Gastroesophageal sphincter (tissue), 3 donors: Measurements from ENCODE around the gene KDM6A.

Source experiments
- CTCF ChIP-seq, 4 experiments: fragments of 200-600 bp in 2 of 4; fragments of 450-650 bp in 2 of 4; sonication (generic) in 1 of 4; IDR thresholded peaks; one replicate each; pipeline ENCODE4 v1.5.1; 2017 to 2019; ENCODE audit warnings: antibody characterized with exemption in 4 of 4, mild to moderate bottlenecking in 2 of 4, moderate library complexity in 2 of 4
- EP300 ChIP-seq: sonication (generic); formaldehyde crosslinking; IDR thresholded peaks from one replicate; pipeline ENCODE4 v1.6.1; 2017; ENCODE audit warnings: antibody characterized with exemption, mild to moderate bottlenecking
- POLR2AphosphoS5 ChIP-seq: sonication (generic); formaldehyde crosslinking; IDR thresholded peaks from one replicate; pipeline ENCODE4 v1.6.1; 2017; ENCODE audit warnings: antibody characterized with exemption

- TF ChIP-seq EP300 (no peak), CTCF (IDR thresholded peaks at IDR 0.05) (no peak), POLR2AphosphoS5 (no peak)
Measured at GRCh38 chrX:44949125-44949524, 76.1 kb downstream of the KDM6A start.
